Breast epithelium (tissue), 3 donors: Measurements from ENCODE around the gene AAMP.

ENCODE experiments used
- CTCF ChIP-seq, 3 donors: fragments of 450-650 bp; IDR thresholded peaks; one replicate each; pipeline ENCODE4 v1.5.1; 2016 to 2017; ENCODE audit warnings: antibody characterized with exemption in 3 of 3, mild to moderate bottlenecking in 3 of 3, moderate library complexity in 3 of 3
- POLR2A ChIP-seq: fragments of 450-650 bp; IDR thresholded peaks from one replicate; pipeline ENCODE4 v1.6.1; 2016; ENCODE audit warnings: antibody characterized with exemption, mild to moderate bottlenecking, moderate library complexity

DNA sequence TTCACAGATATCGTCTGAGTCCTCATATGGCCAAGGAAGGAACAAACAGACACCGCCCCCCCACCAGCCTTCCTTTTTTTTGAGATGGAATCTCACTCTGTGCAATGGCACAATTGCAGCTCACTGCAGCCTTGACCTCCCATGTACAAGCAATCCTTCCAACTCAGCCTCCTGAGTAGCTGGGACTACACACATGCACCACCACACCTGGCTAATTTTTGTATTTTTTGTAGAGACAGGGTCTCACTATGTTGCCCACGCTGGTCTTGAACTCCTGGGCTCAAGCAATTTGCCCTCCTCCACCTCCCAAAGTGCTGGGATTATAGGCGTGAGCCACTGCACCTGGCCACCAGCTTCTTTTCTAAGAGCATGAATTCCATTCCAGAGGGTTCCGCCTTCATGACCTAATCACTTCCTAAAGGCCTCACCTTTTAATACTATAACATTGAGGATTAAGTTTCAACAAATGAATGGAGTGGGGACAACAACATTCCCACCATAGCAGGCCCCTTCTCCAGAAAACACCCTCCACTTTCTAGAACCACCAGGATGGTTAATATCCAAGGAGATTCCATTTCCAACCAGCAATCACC is 24.6 kb upstream of the AAMP start:
- TF ChIP-seq CTCF (IDR thresholded peaks at IDR 0.05): no peak
- no peak for TF ChIP-seq POLR2A
